HepG2 (cell line): ENCODE results near the gene DGCR8. TPM values are rescaled to one million over a fixed set of nuclear protein-coding genes. Genes with fewer than 3 reads are reported as not detected.

Source experiments
- ATAC-seq: fragments of 200-7000 bp; cut with Tn5 transposase; 3 replicates; pipeline ENCODE4 v1.9.1; 2020; ENCODE audit warnings: mild to moderate bottlenecking, moderate library complexity
- BruUV-seq: library from RNA; stranded (reverse); fragments of 400-500 nt; replicated peaks from 2 replicates; lab custom pipeline; 2021; lab: Mats Ljungman, UMichigan
- CTCF ChIA-PET: fragments of 300-600 bp; formaldehyde crosslinking; extraction: SDS; loops from one replicate; lab custom pipeline; 2021; ENCODE audit warnings: low total read pairs, inconsistent platforms, low intra/inter-chr PET ratio; lab: Yijun Ruan, JAX
- POLR2A ChIA-PET: fragments of 350-600 bp; sonication (Branson Sonifier 250); formaldehyde crosslinking; loops from one replicate; lab custom pipeline; 2020; ENCODE audit warnings: antibody characterized with exemption, inconsistent platforms; lab: Yijun Ruan, JAX
- DNase-seq: peaks from one replicate; pipeline ENCODE4 v3.0.0-alpha.2; 2015; ENCODE audit warnings: low spot score
- FAIRE-seq: peaks from 3 replicates; lab custom pipeline; 2011; peaks lifted over from hg19 to GRCh38; lab: Jason Lieb, UNC
- H2AFZ ChIP-seq: one replicate; pipeline ENCODE4 v1.6.1; 2011; ENCODE audit warnings: low read length, inconsistent platforms
- H3K27ac ChIP-seq: fragments of 300-600 bp; 3 replicates; pipeline ENCODE4 v1.8.0; 2011; ENCODE audit warnings: mixed run types, mild to moderate bottlenecking, mixed read lengths, low read length, inconsistent platforms; ENCODE audit not compliant: insufficient read depth; ENCODE audit errors: extremely low read length
- H3K27me3 ChIP-seq, 2 experiments: fragments of 200-600 bp in 1 of 2; 2 replicates in 1 of 2; 3 replicates in 1 of 2; pipeline versions ENCODE4 v1.6.0 to v1.8.0; 2011; ENCODE audit warnings: low read length in 2 of 2, mild to moderate bottlenecking in 2 of 2, moderate library complexity in 2 of 2, inconsistent platforms in 1 of 2; ENCODE audit not compliant: insufficient read depth in 2 of 2, control insufficient read depth in 1 of 2
- H3K36me3 ChIP-seq, 2 experiments: fragments of 200-600 bp in 1 of 2; replicated peaks in 1 of 2; 2 replicates in 1 of 2; 3 replicates in 1 of 2; pipeline versions ENCODE4 v1.5.1 to v1.8.0; 2011; ENCODE audit warnings: low read length in 2 of 2, inconsistent platforms in 1 of 2; ENCODE audit not compliant: insufficient read depth in 2 of 2, control insufficient read depth in 1 of 2
- H3K4me1 ChIP-seq: 2 replicates; pipeline ENCODE4 v1.5.1; 2012; ENCODE audit warnings: low read length, inconsistent platforms; ENCODE audit not compliant: insufficient read depth
- H3K4me2 ChIP-seq: 2 replicates; pipeline ENCODE4 v1.6.0; 2011; ENCODE audit warnings: low read depth, low read length, inconsistent platforms
- H3K4me3 ChIP-seq, 3 experiments: fragments of 200-600 bp in 1 of 3; sonication (generic), shearing (Covaris generic) in 1 of 3; replicated peaks in 1 of 3; 2 replicates each; pipeline ENCODE4 v1.5.1; 2011 to 2016; ENCODE audit warnings: low read length in 3 of 3, inconsistent platforms in 2 of 3, low read depth in 2 of 3, mild to moderate bottlenecking in 2 of 3, control low read depth in 1 of 3, mixed read lengths in 1 of 3; ENCODE audit not compliant: insufficient read depth in 1 of 3
- H3K79me2 ChIP-seq: one replicate; pipeline ENCODE4 v1.6.1; 2011; ENCODE audit warnings: low read length, inconsistent platforms; ENCODE audit not compliant: insufficient read depth
- H3K9ac ChIP-seq: 2 replicates; pipeline ENCODE4 v1.6.0; 2011; ENCODE audit warnings: mild to moderate bottlenecking, low read depth, low read length, inconsistent platforms; ENCODE audit not compliant: insufficient read depth
- H3K9me3 ChIP-seq: 2 replicates; pipeline ENCODE4 v1.5.1; 2012; ENCODE audit warnings: mild to moderate bottlenecking, low read length
- H4K20me1 ChIP-seq: 2 replicates; pipeline ENCODE4 v1.6.0; 2011; ENCODE audit warnings: inconsistent platforms, mild to moderate bottlenecking, low read length, moderate library complexity; ENCODE audit not compliant: insufficient read depth
- ATAD3A ChIP-seq: sonication (generic); formaldehyde crosslinking; IDR thresholded peaks from 2 replicates; pipeline ENCODE4 v1.4.0; 2020; ENCODE audit warnings: missing genetic modification reagents
- BHLHE40 ChIP-seq: IDR thresholded peaks from 2 replicates; pipeline ENCODE4 v1.6.1; 2011; ENCODE audit warnings: low read length, improper control_type of control experiment
- CBX5 ChIP-seq: sonication (generic); formaldehyde crosslinking; IDR thresholded peaks from 2 replicates; pipeline ENCODE4 v1.4.0; 2020; ENCODE audit warnings: missing genetic modification reagents, borderline replicate concordance
- GATAD1 ChIP-seq: IDR thresholded peaks from 2 replicates; pipeline ENCODE4 v1.6.1; 2016; ENCODE audit warnings: missing genetic modification reagents, missing compliant biosample characterization
- NR2C2 ChIP-seq: sonication (generic); formaldehyde crosslinking; IDR thresholded peaks from 2 replicates; pipeline ENCODE4 v1.4.0; 2020; ENCODE audit warnings: missing genetic modification reagents, mild to moderate bottlenecking, moderate library complexity, borderline replicate concordance
- PRMT3 ChIP-seq: sonication (generic); formaldehyde crosslinking; IDR thresholded peaks from 2 replicates; pipeline ENCODE4 v1.8.1; 2022; ENCODE audit warnings: low read depth, mild to moderate bottlenecking, moderate library complexity, missing genetic modification reagents, borderline replicate concordance
- SMAD1 ChIP-seq: sonication (generic); formaldehyde crosslinking; IDR thresholded peaks from 2 replicates; pipeline ENCODE4 v1.4.0; 2020; ENCODE audit warnings: missing genetic modification reagents, low read depth, mild to moderate bottlenecking, borderline replicate concordance
- SUZ12 ChIP-seq: fragments of 150-350 bp; IDR thresholded peaks from 2 replicates; pipeline ENCODE4 v1.6.1; 2014; ENCODE audit warnings: low read depth, low read length
- WGBS: methylation state at CpG from one replicate; pipeline ENCODE4 v1.1.6; 2017; ENCODE audit warnings: low lambda C conversion rate; 5-methylcytosine and 5-hydroxymethylcytosine counted together
- in situ Hi-C: cut with HindIII; loops from 2 replicates; pipeline ENCODE4 v1.10.0; 2017; ENCODE audit warnings: low pct_unique_long_range_greater_than_20kb; ENCODE audit not compliant: extremely low pct_ligation_motif_present
- intact Hi-C: fragments of 100-400 bp; cut with micrococcal nuclease; formaldehyde crosslinking; loops from one replicate; pipeline ENCODE4 v1.10.0; 2022; ENCODE audit not compliant: unreplicated experiment
- polyA plus RNA-seq, 8 experiments: library from polyadenylated mRNA; depleted of rRNA in 3 of 8; stranded (reverse) in 7 of 8; unstranded in 1 of 8; fragments of >200 nt; fragmentation: Illumina TruSeq in 4 of 8; extraction: Trizol in 4 of 8; gene quantifications; 2 replicates each; pipeline versions ENCODE4 v1.2.1 to v1.2.3, GENCODE V29; 2011 to 2016; ENCODE audit warnings: low read depth in 4 of 8, missing spikeins in 1 of 8, mixed read lengths in 1 of 8; ENCODE audit not compliant: insufficient read depth in 1 of 8
- total RNA-seq, 5 experiments: library from RNA; depleted of rRNA; stranded (reverse); fragments of >200 nt; fragmentation: Illumina TruSeq; extraction: Trizol; gene quantifications; 2 replicates each; pipeline ENCODE4 v1.2.3, GENCODE V29; 2016; ENCODE audit warnings: low read depth in 1 of 5
- TF ChIP-seq, protein P1 (sequence below): sonication (generic); formaldehyde crosslinking; IDR thresholded peaks from 2 replicates; pipeline ENCODE4; 2020; ENCODE audit warnings: missing genetic modification reagents, mild to moderate bottlenecking, borderline replicate concordance
- TF ChIP-seq, protein P2 (sequence below): sonication (generic); formaldehyde crosslinking; IDR thresholded peaks from 2 replicates; pipeline ENCODE4 v1.8.0; 2022; ENCODE audit warnings: missing genetic modification reagents, low read depth, mild to moderate bottlenecking, borderline replicate concordance
- TF ChIP-seq, protein P3 (sequence below): sonication (generic); formaldehyde crosslinking; IDR thresholded peaks from 2 replicates; pipeline ENCODE4 v1.5.0; 2020; ENCODE audit warnings: mild to moderate bottlenecking, missing genetic modification reagents, borderline replicate concordance

Gene DGCR8
- total and polyA plus RNA-seq, 2 of the 13 experiments (the other 11 are each of a cell fraction or from before 2014, with no cell fraction given): 10.2 to 23.2 TPM

DNA sequence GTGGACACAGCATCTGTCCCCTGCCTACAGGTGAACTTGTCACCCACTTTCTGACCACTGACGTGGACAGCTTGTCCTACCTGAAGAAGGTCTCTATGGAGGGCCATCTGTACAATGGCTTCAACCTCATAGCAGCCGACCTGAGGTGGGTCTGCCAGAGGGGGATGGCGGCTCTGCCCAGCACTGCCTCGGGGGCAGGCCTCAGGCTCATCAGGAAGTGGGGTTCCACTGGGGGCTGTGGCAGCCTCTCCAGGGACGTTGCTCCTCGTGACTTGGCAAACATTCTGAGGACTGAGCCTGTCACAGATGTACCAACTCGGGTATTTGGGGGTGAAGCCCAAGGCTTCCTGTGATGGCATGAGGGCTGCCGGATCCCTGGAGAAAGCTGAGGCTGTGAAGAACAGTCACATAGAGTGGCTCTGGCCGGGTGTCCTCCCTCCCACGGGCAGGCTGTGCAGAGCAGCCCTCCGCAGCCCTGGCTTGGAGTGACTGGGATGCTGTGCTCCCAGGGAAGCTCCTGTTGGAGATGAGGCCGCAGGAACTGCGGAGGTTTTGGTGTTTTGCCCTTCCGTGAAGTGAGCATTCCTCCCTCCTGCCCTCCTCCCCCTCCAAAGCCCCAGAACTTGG, 26.5 kb upstream of the DGCR8 start:
- no peak overlapping the region for H3K27ac ChIP-seq
- TF ChIP-seq, protein P1, sequence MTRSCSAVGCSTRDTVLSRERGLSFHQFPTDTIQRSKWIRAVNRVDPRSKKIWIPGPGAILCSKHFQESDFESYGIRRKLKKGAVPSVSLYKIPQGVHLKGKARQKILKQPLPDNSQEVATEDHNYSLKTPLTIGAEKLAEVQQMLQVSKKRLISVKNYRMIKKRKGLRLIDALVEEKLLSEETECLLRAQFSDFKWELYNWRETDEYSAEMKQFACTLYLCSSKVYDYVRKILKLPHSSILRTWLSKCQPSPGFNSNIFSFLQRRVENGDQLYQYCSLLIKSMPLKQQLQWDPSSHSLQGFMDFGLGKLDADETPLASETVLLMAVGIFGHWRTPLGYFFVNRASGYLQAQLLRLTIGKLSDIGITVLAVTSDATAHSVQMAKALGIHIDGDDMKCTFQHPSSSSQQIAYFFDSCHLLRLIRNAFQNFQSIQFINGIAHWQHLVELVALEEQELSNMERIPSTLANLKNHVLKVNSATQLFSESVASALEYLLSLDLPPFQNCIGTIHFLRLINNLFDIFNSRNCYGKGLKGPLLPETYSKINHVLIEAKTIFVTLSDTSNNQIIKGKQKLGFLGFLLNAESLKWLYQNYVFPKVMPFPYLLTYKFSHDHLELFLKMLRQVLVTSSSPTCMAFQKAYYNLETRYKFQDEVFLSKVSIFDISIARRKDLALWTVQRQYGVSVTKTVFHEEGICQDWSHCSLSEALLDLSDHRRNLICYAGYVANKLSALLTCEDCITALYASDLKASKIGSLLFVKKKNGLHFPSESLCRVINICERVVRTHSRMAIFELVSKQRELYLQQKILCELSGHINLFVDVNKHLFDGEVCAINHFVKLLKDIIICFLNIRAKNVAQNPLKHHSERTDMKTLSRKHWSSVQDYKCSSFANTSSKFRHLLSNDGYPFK: no peak
- no peak for TF ChIP-seq SMAD1 (CRISPR knock-in tag)
- no peak for TF ChIP-seq CBX5 (CRISPR knock-in tag)
- ATAC-seq (no peak), DNase-seq (no peak), FAIRE-seq (no peak)
- H3K9ac ChIP-seq: no peak overlapping the region
- POLR2A ChIA-PET: no interaction called here
- H3K4me3 ChIP-seq: no peak overlapping the region
- intact Hi-C loops: no loop called here
- CTCF ChIA-PET: no interaction called here
- H3K9me3 ChIP-seq: no peaks in the 10 kb centered on the region
- no peaks in the 10 kb centered on the region for H3K79me2 ChIP-seq
- H3K4me2 ChIP-seq: no peak overlapping the region
- H3K4me1 ChIP-seq: no peaks in the 10 kb centered on the region
- H4K20me1 ChIP-seq: no peaks in the 10 kb centered on the region
- peaks cover 2 to 23% of the 10 kb centered on the region in 2 experiments; a peak in 3 of 5 replicates for H3K36me3 ChIP-seq
- H3K27me3 ChIP-seq: no peaks in the 10 kb centered on the region
- in situ Hi-C loops: no loop called here
- H2AFZ ChIP-seq: no peak overlapping the region
- 92% methylated on average over 9 of the region's 14 CpGs for WGBS
- BruUV-seq: no TSS peak

DNA sequence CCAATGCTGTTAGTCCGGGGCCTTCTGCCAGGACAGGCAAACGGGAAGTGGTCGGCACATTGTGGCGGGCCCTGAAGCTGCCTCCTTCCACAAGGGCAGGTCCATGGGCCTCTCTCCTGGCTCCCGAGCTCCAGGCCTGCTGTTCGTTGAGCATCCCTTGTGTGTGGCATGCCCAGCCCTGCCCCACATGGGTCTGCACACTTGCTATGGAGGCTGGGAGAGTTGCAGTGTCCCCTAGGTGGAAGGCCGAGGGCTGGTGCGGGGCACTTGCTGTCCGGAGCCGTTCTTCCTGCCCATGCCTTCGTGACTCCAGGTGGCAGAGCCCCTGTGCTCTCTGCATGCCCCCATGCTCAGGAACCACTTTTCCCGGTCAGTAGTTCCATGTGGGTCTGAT, 26.0 kb upstream of the DGCR8 start:
- Histone ChIP-seq H3K4me1 (no peaks in the 10 kb centered on the region), H3K9me3 (no peaks in the 10 kb centered on the region), H3K36me3 (peaks cover 2 to 21% of the 10 kb centered on the region in 2 experiments; a peak in 3 of 5 replicates), H3K4me3 (no peak overlapping the region), H4K20me1 (no peaks in the 10 kb centered on the region), H3K4me2 (no peak overlapping the region), H3K79me2 (no peaks in the 10 kb centered on the region), H3K27me3 (no peaks in the 10 kb centered on the region), H2AFZ (no peak overlapping the region), H3K9ac (no peak overlapping the region), H3K27ac (no peak overlapping the region)
- FAIRE-seq (no peak), ATAC-seq (no peak), DNase-seq (no peak)
- CTCF ChIA-PET: no interaction called here
- no CpG with 5 or more reads among the region's 12 CpGs for WGBS
- TF ChIP-seq SUZ12 (no peak), BHLHE40 (no peak), GATAD1 (CRISPR knock-in tag) (no peak), NR2C2 (CRISPR knock-in tag) (no peak), ATAD3A (no peak), PRMT3 (CRISPR knock-in tag) (no peak)
- TF ChIP-seq, protein P2, sequence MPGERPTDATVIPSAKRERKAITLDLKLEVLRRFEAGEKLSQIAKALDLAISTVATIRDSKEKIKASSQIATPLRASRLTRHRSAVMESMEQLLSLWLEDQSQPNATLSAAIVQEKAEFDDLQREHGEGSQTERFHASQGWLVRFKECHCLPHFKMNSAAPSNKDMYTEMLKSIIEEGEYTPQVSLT: no peak
- TF ChIP-seq, protein P3, sequence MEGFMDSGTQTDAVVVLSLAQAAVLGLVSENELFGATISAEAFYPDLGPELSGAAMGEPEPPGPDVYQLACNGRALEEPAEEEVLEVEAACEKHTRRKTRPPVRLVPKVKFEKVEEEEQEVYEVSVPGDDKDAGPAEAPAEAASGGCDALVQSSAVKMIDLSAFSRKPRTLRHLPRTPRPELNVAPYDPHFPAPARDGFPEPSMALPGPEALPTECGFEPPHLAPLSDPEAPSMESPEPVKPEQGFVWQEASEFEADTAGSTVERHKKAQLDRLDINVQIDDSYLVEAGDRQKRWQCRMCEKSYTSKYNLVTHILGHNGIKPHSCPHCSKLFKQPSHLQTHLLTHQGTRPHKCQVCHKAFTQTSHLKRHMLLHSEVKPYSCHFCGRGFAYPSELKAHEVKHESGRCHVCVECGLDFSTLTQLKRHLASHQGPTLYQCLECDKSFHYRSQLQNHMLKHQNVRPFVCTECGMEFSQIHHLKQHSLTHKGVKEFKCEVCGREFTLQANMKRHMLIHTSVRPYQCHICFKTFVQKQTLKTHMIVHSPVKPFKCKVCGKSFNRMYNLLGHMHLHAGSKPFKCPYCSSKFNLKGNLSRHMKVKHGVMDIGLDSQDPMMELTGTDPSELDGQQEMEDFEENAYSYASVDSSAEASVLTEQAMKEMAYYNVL (CRISPR knock-in tag): no peak
- intact Hi-C loops (no loop called here), in situ Hi-C loops (no loop called here)
- POLR2A ChIA-PET: no interaction called here
- no TSS peak for BruUV-seq
